Neural progenitor cell (in vitro differentiated cells): ENCODE data around the gene TMEM267.

ENCODE experiments used
- EZH2 ChIP-seq: fragments of 200-600 bp; sonication (generic); IDR thresholded peaks from 2 replicates; pipeline ENCODE4 v1.6.1; 2017; ENCODE audit warnings: antibody characterized with exemption, mild to moderate bottlenecking, moderate library complexity
- EZH2phosphoT487 ChIP-seq: fragments of 200-600 bp; sonication (generic); IDR thresholded peaks from 2 replicates; pipeline ENCODE4 v1.6.1; 2017; ENCODE audit warnings: antibody characterized with exemption
- TF ChIP-seq, protein P1 (sequence below): fragments of 200-600 bp; sonication (generic); IDR thresholded peaks from 2 replicates; pipeline ENCODE4 v1.5.1; 2017; ENCODE audit warnings: antibody characterized with exemption, mild to moderate bottlenecking

DNA sequence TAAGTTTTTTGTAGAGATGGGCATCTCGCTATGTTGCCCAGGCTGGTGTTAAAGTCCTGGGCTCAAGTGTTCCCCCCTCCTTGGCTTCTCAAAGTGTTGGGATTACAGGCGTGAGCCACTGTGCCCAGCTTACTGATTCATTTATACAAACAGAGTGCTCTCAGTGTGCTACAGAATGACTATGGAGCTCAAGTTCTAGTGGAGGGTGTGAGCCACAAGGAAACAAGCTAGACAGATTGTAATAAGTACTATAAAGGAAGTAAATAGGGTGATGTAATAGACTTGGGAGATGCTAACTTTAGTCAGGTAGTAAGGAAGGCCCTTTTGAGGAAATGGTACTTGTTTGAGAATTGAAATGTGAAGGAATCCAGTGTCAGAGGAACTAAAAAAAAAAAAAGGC is 1.7 kb upstream of the TMEM267 start:
- TF ChIP-seq, protein P1, sequence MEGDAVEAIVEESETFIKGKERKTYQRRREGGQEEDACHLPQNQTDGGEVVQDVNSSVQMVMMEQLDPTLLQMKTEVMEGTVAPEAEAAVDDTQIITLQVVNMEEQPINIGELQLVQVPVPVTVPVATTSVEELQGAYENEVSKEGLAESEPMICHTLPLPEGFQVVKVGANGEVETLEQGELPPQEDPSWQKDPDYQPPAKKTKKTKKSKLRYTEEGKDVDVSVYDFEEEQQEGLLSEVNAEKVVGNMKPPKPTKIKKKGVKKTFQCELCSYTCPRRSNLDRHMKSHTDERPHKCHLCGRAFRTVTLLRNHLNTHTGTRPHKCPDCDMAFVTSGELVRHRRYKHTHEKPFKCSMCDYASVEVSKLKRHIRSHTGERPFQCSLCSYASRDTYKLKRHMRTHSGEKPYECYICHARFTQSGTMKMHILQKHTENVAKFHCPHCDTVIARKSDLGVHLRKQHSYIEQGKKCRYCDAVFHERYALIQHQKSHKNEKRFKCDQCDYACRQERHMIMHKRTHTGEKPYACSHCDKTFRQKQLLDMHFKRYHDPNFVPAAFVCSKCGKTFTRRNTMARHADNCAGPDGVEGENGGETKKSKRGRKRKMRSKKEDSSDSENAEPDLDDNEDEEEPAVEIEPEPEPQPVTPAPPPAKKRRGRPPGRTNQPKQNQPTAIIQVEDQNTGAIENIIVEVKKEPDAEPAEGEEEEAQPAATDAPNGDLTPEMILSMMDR = no peak
- TF ChIP-seq EZH2phosphoT487 = no peak
- TF ChIP-seq EZH2 = no peak
